HL-60 (cell line): ENCODE data around the gene IRF7.

Source experiments
- CTCF ChIP-seq: IDR thresholded peaks from one replicate; pipeline ENCODE4 v1.5.1; 2011; ENCODE audit warnings: low read length, control low read depth, inconsistent platforms; ENCODE audit not compliant: insufficient read depth
- POLR2AphosphoS5 ChIP-seq: IDR thresholded peaks from 2 replicates; pipeline ENCODE4 v1.6.1; 2012; ENCODE audit warnings: low read depth

- TF ChIP-seq CTCF (no peak), POLR2AphosphoS5 (no peak)
These were observed 38.2 kb downstream of the IRF7 start for GRCh38 chr11:577611-577894.
